ENCODE data around the gene C1orf226.

The C1orf226 gene

DNA sequence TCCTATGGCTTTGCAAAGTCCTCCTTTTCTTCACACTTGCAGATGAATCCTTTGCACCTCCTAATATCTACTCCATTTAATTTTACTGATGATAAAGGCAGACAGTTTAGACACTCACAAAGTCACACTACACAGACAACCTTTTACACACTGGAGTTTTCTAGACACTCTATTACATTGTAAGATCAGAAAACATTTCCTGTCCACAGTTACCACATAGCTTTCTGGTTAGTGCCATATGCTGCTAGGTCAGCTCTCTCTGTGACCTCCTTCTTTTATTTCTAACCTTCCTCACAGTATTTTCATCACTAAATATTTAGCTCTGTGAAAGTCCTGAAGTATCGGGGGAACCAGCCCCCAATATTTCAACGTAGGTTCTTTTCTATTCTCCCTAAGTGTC is 25.3 kb downstream of the C1orf226 start:
- TF ChIP-seq, protein P1, sequence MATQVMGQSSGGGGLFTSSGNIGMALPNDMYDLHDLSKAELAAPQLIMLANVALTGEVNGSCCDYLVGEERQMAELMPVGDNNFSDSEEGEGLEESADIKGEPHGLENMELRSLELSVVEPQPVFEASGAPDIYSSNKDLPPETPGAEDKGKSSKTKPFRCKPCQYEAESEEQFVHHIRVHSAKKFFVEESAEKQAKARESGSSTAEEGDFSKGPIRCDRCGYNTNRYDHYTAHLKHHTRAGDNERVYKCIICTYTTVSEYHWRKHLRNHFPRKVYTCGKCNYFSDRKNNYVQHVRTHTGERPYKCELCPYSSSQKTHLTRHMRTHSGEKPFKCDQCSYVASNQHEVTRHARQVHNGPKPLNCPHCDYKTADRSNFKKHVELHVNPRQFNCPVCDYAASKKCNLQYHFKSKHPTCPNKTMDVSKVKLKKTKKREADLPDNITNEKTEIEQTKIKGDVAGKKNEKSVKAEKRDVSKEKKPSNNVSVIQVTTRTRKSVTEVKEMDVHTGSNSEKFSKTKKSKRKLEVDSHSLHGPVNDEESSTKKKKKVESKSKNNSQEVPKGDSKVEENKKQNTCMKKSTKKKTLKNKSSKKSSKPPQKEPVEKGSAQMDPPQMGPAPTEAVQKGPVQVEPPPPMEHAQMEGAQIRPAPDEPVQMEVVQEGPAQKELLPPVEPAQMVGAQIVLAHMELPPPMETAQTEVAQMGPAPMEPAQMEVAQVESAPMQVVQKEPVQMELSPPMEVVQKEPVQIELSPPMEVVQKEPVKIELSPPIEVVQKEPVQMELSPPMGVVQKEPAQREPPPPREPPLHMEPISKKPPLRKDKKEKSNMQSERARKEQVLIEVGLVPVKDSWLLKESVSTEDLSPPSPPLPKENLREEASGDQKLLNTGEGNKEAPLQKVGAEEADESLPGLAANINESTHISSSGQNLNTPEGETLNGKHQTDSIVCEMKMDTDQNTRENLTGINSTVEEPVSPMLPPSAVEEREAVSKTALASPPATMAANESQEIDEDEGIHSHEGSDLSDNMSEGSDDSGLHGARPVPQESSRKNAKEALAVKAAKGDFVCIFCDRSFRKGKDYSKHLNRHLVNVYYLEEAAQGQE (IDR thresholded peaks at IDR 0.05; ENCODE audit: low read depth): no peak
- TF ChIP-seq NFIC (IDR thresholded peaks at IDR 0.05) (no peak), RAD21 (IDR thresholded peaks at IDR 0.05; ENCODE audit: low read depth) (no peak), TCF12 (IDR thresholded peaks at IDR 0.05; ENCODE audit: low read depth) (no peak)

DNA sequence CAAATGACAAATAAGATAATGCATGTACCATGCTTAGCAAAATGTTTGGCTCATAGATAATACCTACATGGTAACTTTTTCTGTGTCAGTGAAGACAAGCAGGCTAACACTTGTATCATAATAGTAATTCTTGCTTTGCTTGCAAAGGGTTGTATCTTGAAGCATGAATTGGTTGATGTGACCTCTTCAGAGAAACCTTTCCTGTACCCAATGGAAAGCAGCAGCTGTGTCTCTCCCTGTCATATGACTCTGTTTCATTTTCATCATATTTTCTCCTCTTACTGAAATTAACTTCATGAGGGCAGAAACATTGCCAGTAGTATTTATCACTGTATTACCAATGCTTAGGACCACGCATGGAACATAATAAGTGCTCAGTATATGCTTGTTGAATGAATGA is 26.0 kb downstream of the C1orf226 start:
- TF ChIP-seq YY1 (IDR thresholded peaks at IDR 0.05; ENCODE audit: low read depth): no peak
- TF ChIP-seq TAF1 (IDR thresholded peaks at IDR 0.05; ENCODE audit: low read depth): no peak
- no peak for TF ChIP-seq EP300 (IDR thresholded peaks at IDR 0.05; ENCODE audit: borderline replicate concordance)

DNA sequence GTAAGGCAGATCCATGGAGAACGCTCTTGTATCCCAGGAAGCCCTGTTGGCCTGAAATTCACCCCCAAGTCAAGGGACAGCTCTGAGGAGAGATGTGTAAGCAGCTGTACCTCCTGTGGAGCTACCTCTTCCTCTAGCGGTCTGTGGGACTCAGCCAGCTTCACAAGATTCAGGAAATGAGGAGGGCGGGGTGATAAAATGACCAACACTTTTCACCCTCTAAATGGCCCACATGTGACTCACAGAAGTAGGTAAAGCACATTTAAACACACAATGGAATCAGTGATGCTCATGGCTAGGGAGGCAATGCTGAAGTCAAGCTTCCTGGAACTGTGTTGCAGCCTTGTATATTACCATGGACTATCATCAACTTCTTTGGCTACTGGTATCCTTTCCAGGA is 30.5 kb downstream of the C1orf226 start, which contains the start of gene SH2D1B:
Gene SH2D1B, minus strand, starts transcription at position 135 of the 400 bp plus-strand sequence. Its CDS starts 120 bp downstream, at position 15.
- TF ChIP-seq, protein P2, sequence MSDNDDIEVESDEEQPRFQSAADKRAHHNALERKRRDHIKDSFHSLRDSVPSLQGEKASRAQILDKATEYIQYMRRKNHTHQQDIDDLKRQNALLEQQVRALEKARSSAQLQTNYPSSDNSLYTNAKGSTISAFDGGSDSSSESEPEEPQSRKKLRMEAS (IDR thresholded peaks at IDR 0.05): no peak
- TF ChIP-seq NFIC (IDR thresholded peaks at IDR 0.05) (no peak), EP300 (IDR thresholded peaks at IDR 0.05; ENCODE audit: borderline replicate concordance) (no peak), TAF1 (IDR thresholded peaks at IDR 0.05; ENCODE audit: low read depth) (no peak), ZBTB7A (IDR thresholded peaks at IDR 0.05; ENCODE audit: low read depth) (no peak)
- TF ChIP-seq, protein P3, sequence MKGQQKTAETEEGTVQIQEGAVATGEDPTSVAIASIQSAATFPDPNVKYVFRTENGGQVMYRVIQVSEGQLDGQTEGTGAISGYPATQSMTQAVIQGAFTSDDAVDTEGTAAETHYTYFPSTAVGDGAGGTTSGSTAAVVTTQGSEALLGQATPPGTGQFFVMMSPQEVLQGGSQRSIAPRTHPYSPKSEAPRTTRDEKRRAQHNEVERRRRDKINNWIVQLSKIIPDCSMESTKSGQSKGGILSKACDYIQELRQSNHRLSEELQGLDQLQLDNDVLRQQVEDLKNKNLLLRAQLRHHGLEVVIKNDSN (IDR thresholded peaks at IDR 0.05): no peak

DNA sequence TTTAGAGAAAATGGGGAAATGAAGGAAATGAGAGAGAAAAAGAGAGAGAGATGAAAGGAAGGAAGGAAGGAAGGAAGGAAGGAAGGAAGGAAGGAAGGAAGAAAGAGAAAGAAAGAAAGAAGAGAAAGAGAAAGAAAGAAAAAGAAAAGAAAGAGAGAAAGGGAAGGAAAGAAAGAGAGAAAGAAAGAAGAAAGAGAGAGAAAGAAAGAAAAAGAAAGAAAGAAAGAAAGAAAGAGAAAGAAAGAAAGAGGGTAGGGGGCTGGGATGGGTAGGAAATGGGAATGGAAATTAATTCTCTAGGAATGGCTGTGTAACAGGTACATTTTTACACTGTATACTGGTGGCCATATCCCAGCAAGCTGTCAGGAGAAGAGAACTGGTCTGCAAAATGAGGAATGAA is 34.7 kb downstream of the C1orf226 start:
- TF ChIP-seq YY1 (IDR thresholded peaks at IDR 0.05; ENCODE audit: low read depth): no peak
- TF ChIP-seq TAF1 (IDR thresholded peaks at IDR 0.05; ENCODE audit: low read depth): no peak
- no peak for TF ChIP-seq EP300 (IDR thresholded peaks at IDR 0.05; ENCODE audit: borderline replicate concordance)
- TF ChIP-seq, protein P1 (IDR thresholded peaks at IDR 0.05; ENCODE audit: low read depth): no peak
- no peak for TF ChIP-seq NFIC (IDR thresholded peaks at IDR 0.05)
- TF ChIP-seq ZBTB7A (IDR thresholded peaks at IDR 0.05; ENCODE audit: low read depth): no peak
- TF ChIP-seq RAD21 (IDR thresholded peaks at IDR 0.05; ENCODE audit: low read depth): no peak
- no peak for TF ChIP-seq CREB1 (IDR thresholded peaks at IDR 0.05; ENCODE audit: low read depth)
- TF ChIP-seq FOXM1 (IDR thresholded peaks at IDR 0.05; ENCODE audit: borderline replicate concordance, low read depth): no peak
- TF ChIP-seq TEAD4 (IDR thresholded peaks at IDR 0.05): no peak
- TF ChIP-seq EGR1 (IDR thresholded peaks at IDR 0.05): no peak
- TF ChIP-seq, protein P3 (IDR thresholded peaks at IDR 0.05): no peak

DNA sequence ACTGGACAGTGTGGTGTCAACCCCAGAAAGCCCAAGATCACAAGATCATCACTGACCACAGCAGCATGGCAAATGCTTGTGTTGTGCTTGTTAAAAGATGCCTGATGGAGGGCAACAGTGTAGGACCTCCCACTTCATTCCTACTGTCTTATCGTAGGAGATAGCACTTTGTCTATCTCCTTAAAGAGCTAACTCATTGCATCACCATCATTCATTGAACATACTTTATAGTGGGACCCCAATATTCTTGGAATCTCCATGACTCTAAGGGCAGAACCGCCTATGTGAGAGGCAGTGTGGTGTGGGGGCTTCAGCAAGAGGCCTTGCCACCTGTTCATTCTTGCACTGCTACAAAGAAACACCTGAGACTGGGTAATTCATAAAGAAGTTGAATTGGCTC is 35.4 kb downstream of the C1orf226 start:
- TF ChIP-seq, protein P3 (IDR thresholded peaks at IDR 0.05): no peak
- TF ChIP-seq EP300 (IDR thresholded peaks at IDR 0.05; ENCODE audit: borderline replicate concordance): no peak
- TF ChIP-seq TCF12 (IDR thresholded peaks at IDR 0.05; ENCODE audit: low read depth): no peak
- TF ChIP-seq FOXM1 (IDR thresholded peaks at IDR 0.05; ENCODE audit: borderline replicate concordance, low read depth): no peak
- TF ChIP-seq TEAD4 (IDR thresholded peaks at IDR 0.05): no peak
- no peak for TF ChIP-seq CREB1 (IDR thresholded peaks at IDR 0.05; ENCODE audit: low read depth)
- TF ChIP-seq RAD21 (IDR thresholded peaks at IDR 0.05; ENCODE audit: low read depth): no peak
- TF ChIP-seq CEBPB (IDR thresholded peaks at IDR 0.05): no peak
- TF ChIP-seq ZBTB7A (IDR thresholded peaks at IDR 0.05; ENCODE audit: low read depth): no peak

DNA sequence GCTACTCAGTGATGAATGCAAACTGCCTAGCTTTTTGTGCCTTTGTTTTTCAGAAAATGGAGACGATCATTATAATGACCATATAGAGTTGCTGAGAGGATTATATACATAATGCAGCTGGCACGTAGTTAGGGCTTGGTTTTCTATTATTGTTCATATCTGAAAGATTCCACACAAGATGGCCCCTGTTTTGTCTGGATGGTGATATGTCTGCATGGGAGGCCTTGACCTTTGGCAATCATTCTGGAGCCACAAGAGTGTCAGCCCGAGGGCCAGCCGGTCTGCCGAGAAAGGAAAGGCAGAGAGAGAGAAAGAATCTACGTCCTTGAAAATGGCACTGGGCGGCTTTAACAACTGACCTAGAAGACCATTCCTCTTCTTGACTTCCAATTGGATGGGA is 36.1 kb downstream of the C1orf226 start:
- TF ChIP-seq CREB1 (IDR thresholded peaks at IDR 0.05; ENCODE audit: low read depth) (no peak), TEAD4 (IDR thresholded peaks at IDR 0.05) (no peak), CEBPB (IDR thresholded peaks at IDR 0.05) (no peak), FOXM1 (IDR thresholded peaks at IDR 0.05; ENCODE audit: borderline replicate concordance, low read depth) (no peak), EGR1 (IDR thresholded peaks at IDR 0.05) (no peak)
- TF ChIP-seq, protein P2 (IDR thresholded peaks at IDR 0.05): no peak
